VCaP (cell line): ENCODE measurements around the gene PHF2.

Experiments used
- H3K27ac ChIP-seq: fragments of 450-650 bp; 2 replicates; pipeline ENCODE4 v1.5.1; 2017
- CTCF ChIP-seq: fragments of 450-650 bp; conservative IDR thresholded peaks from 2 replicates; pipeline ENCODE4 v1.5.1; 2017; ENCODE audit warnings: mild to moderate bottlenecking, moderate library complexity

Gene PHF2

GRCh38 chr9:93568169-93568568, 8.2 kb upstream of the PHF2 start:
- H3K27ac ChIP-seq: no peak overlapping the region

GRCh38 chr9:93569621-93570174, 6.7 kb upstream of the PHF2 start:
- no peak for TF ChIP-seq CTCF
- H3K27ac ChIP-seq: no peak overlapping the region

More at GRCh38 chr9:93568169-93568568, 8.2 kb upstream of the PHF2 start:
- TF ChIP-seq CTCF: no peak

GRCh38 chr9:93572221-93572620, 4.2 kb upstream of the PHF2 start:
- TF ChIP-seq CTCF: no peak
- no peak overlapping the region for H3K27ac ChIP-seq

- no peak for TF ChIP-seq CTCF
These were observed 3.5 kb upstream of the PHF2 start for GRCh38 chr9:93572636-93573515.

GRCh38 chr9:93573516-93573828, 2.9 kb upstream of the PHF2 start:
- H3K27ac ChIP-seq: no peak overlapping the region
- TF ChIP-seq CTCF: no peak

More at GRCh38 chr9:93572636-93573515, 3.5 kb upstream of the PHF2 start:
- no peak overlapping the region for H3K27ac ChIP-seq

DNA sequence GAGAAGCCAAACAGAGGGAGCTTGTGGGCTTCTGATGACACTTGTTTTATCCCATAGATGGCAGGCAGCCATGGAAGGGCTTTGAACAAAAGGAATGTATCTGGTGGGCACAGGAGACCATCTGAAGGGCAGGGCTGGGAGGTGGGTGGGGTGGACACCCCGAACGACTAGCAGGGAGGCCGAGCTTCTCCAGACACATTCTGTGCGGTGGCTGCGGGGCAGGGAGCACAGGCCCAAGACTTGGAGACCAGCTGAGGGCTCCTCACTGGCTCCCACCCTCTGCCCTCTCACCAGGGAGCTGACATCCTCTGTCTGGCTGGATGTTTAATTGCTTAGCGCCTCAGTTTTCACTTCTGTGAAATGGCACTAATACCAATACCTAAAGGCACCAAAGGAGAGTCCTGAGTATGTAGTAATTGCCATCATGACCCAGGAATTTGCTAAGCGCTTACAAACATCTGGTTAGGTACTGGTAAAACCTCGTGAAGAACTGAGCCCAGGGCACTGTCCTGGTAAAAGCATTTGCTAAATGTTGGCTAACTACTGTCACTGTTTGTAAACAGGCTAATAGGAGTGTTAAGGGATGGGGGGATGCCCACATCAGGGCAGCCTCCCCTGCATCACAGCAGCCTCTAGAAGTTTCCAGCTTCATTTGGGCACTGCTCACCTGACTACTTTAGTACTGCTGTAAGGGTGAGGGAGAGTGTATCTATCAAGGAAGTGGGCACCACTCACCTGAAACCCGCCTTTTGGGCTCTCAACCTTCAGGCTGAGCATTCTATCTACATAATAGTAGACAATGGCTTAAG, 2.1 kb upstream of the PHF2 start:
- TF ChIP-seq CTCF: no peak
- no peak overlapping the region for H3K27ac ChIP-seq
